Parathyroid adenoma (tissue), 2 donors: ENCODE measurements around the gene FLII.
"Not testable (repeated sequence)": the region's sequence is repeated elsewhere in the genome, so short reads cannot be mapped to it uniquely, and the experiment has no call there.

Experiments used
- H2AFZ ChIP-seq: fragments of 300-600 bp; sonication (generic); one replicate; pipeline ENCODE4 v1.7.0; 2017; ENCODE audit warnings: antibody characterized with exemption, mild to moderate bottlenecking
- H3K27ac ChIP-seq: fragments of 300-600 bp; sonication (generic); one replicate; pipeline ENCODE4 v1.7.0; 2017
- H3K27me3 ChIP-seq: fragments of 300-600 bp; sonication (generic); one replicate; pipeline ENCODE4 v1.7.0; 2017; ENCODE audit warnings: low read length; ENCODE audit not compliant: control insufficient read depth, insufficient read depth
- H3K36me3 ChIP-seq: fragments of 300-600 bp; sonication (generic); one replicate; pipeline ENCODE4 v1.7.0; 2017; ENCODE audit warnings: low read length; ENCODE audit not compliant: control insufficient read depth, insufficient read depth
- H3K4me1 ChIP-seq: fragments of 300-600 bp; sonication (generic); one replicate; pipeline ENCODE4 v1.7.0; 2017; ENCODE audit warnings: control low read depth
- H3K4me2 ChIP-seq: fragments of 300-600 bp; sonication (generic); one replicate; pipeline ENCODE4 v1.7.0; 2017; ENCODE audit warnings: low read length
- H3K4me3 ChIP-seq: fragments of 300-600 bp; sonication (generic); one replicate; pipeline ENCODE4 v1.7.0; 2017; ENCODE audit warnings: low read depth, low read length
- H3K79me2 ChIP-seq: fragments of 300-600 bp; sonication (generic); one replicate; pipeline ENCODE4 v1.7.0; 2017; ENCODE audit warnings: control low read depth
- H3K9ac ChIP-seq: fragments of 300-600 bp; sonication (generic); one replicate; pipeline ENCODE4 v1.7.0; 2017; ENCODE audit warnings: mild to moderate bottlenecking
- H3K9me3 ChIP-seq: fragments of 300-600 bp; sonication (generic); one replicate; pipeline ENCODE4 v1.7.0; 2017; ENCODE audit warnings: low read length; ENCODE audit not compliant: control insufficient read depth
- CTCF ChIP-seq: fragments of 300-600 bp; sonication (generic); IDR thresholded peaks from one replicate; pipeline ENCODE4 v1.7.0; 2017; ENCODE audit warnings: antibody characterized with exemption, mild to moderate bottlenecking
- donor health status: primary hyperparathyroidism.

FLII gene

GRCh38 chr17:18218756-18219415, 39.7 kb downstream of the FLII start:
- H3K79me2 ChIP-seq, result no peaks in the 10 kb centered on the region
- H3K27me3 ChIP-seq, result no peaks in the 10 kb centered on the region
- no peak overlapping the region for H2AFZ ChIP-seq
- no peaks in the 10 kb centered on the region for H3K36me3 ChIP-seq
- no peak for TF ChIP-seq CTCF
- no peak overlapping the region for H3K4me2 ChIP-seq
- no peak overlapping the region for H3K4me3 ChIP-seq
- no peak overlapping the region for H3K9ac ChIP-seq
- no peaks in the 10 kb centered on the region for H3K4me1 ChIP-seq
- H3K9me3 ChIP-seq, result no peaks in the 10 kb centered on the region
- H3K27ac ChIP-seq, result no peak overlapping the region

- H3K4me2 ChIP-seq, result no peak overlapping the region
- H3K4me3 ChIP-seq, result no peak overlapping the region
- no peak overlapping the region for H3K9ac ChIP-seq
- H3K79me2 ChIP-seq, result no peaks in the 10 kb centered on the region
- H3K27ac ChIP-seq, result no peak overlapping the region
- no peaks in the 10 kb centered on the region for H3K27me3 ChIP-seq
- H3K4me1 ChIP-seq, result no peaks in the 10 kb centered on the region
- H3K36me3 ChIP-seq, result no peaks in the 10 kb centered on the region
- peak; percentile 94 for TF ChIP-seq CTCF
- no peak overlapping the region for H2AFZ ChIP-seq
- no peaks in the 10 kb centered on the region for H3K9me3 ChIP-seq
These were observed 41.0 kb downstream of the FLII start for GRCh38 chr17:18217412-18218015.

GRCh38 chr17:18216906-18217305, 41.6 kb downstream of the FLII start:
- H3K27ac ChIP-seq, H3K4me1 ChIP-seq, H3K79me2 ChIP-seq, H3K4me2 ChIP-seq, H3K9me3 ChIP-seq, H3K36me3 ChIP-seq, H3K27me3 ChIP-seq, H2AFZ ChIP-seq, H3K4me3 ChIP-seq, H3K9ac ChIP-seq: not testable (repeated sequence)

GRCh38 chr17:18213666-18214270, 44.8 kb downstream of the FLII start:
- no peak overlapping the region for H3K4me2 ChIP-seq
- no peaks in the 10 kb centered on the region for H3K4me1 ChIP-seq
- H2AFZ ChIP-seq, result no peak overlapping the region
- no peak overlapping the region for H3K9ac ChIP-seq
- no peak overlapping the region for H3K4me3 ChIP-seq
- no peaks in the 10 kb centered on the region for H3K36me3 ChIP-seq
- H3K27ac ChIP-seq, result no peak overlapping the region
- no peaks in the 10 kb centered on the region for H3K79me2 ChIP-seq
- no peaks in the 10 kb centered on the region for H3K27me3 ChIP-seq
- no peaks in the 10 kb centered on the region for H3K9me3 ChIP-seq
- TF ChIP-seq CTCF, result no peak

GRCh38 chr17:18208092-18208491, 50.4 kb downstream of the FLII start:
- Histone ChIP-seq H3K27ac (no peak overlapping the region), H3K9me3 (no peaks in the 10 kb centered on the region), H3K4me2 (no peak overlapping the region), H2AFZ (no peak overlapping the region), H3K9ac (no peak overlapping the region), H3K36me3 (no peaks in the 10 kb centered on the region), H3K79me2 (peaks cover 13% of the 10 kb centered on the region), H3K4me3 (no peak overlapping the region), H3K4me1 (no peaks in the 10 kb centered on the region), H3K27me3 (no peaks in the 10 kb centered on the region)
- TF ChIP-seq CTCF, result no peak
